Astrocyte (in vitro differentiated cells and primary cell): Measurements from ENCODE around the gene NNAT.

Experiments
- CTCF ChIP-seq: IDR thresholded peaks from 2 replicates; pipeline ENCODE4 v1.5.1; 2011; ENCODE audit warnings: low read depth, mild to moderate bottlenecking, inconsistent platforms, low read length, moderate library complexity; ENCODE audit not compliant: insufficient read depth
- EZH2 ChIP-seq: IDR thresholded peaks from 2 replicates; pipeline ENCODE4 v1.6.1; 2012; ENCODE audit warnings: mild to moderate bottlenecking, low read length, inconsistent platforms; ENCODE audit not compliant: insufficient read depth

- TF ChIP-seq CTCF (no peak), EZH2 (no peak)
Observed at GRCh38 chr20:37530696-37531095, 9.6 kb downstream of the NNAT start.
